Uterus (tissue), 4 donors: Measurements from ENCODE around the gene LIX1. TPM values are rescaled to one million over a fixed set of nuclear protein-coding genes. Genes with fewer than 3 reads are reported as not detected.

Experiments used
- DNase-seq, 2 donors: peaks; one replicate each; pipeline ENCODE4 v3.0.0-alpha.2; 2019 to 2020
- H3K27ac ChIP-seq, 2 donors: fragments of 200-600 bp; sonication (generic); 1 replicate in 1 of 2; 2 replicates in 1 of 2; pipeline ENCODE4 v1.5.1; 2016 to 2018
- H3K27me3 ChIP-seq, 2 donors: fragments of 200-600 bp; sonication (generic); one replicate each; pipeline ENCODE4 v1.5.1; 2018 to 2019; ENCODE audit warnings: control low read depth in 1 of 2
- H3K36me3 ChIP-seq, 2 donors: fragments of 200-600 bp; sonication (generic); one replicate each; pipeline ENCODE4 v1.5.1; 2019; ENCODE audit warnings: control low read depth in 1 of 2
- H3K4me1 ChIP-seq, 2 donors: fragments of 200-600 bp; sonication (generic); one replicate each; pipeline ENCODE4 v1.5.1; 2018 to 2019; ENCODE audit warnings: control low read depth in 1 of 2
- H3K4me3 ChIP-seq, 2 donors: fragments of 200-600 bp; sonication (generic); 1 replicate in 1 of 2; 2 replicates in 1 of 2; pipeline ENCODE4 v1.5.1; 2018 to 2019; ENCODE audit warnings: mild to moderate bottlenecking in 1 of 2
- H3K9me3 ChIP-seq, 2 donors: fragments of 200-600 bp; sonication (generic); one replicate each; pipeline ENCODE4 v1.5.1; 2019; ENCODE audit warnings: control low read depth in 1 of 2
- CTCF ChIP-seq, 4 experiments: fragments of 200-600 bp in 2 of 4; fragments of 450-650 bp in 2 of 4; sonication (generic) in 2 of 4; IDR thresholded peaks; one replicate each; pipeline ENCODE4 v1.5.1; 2016 to 2019; ENCODE audit warnings: antibody characterized with exemption in 4 of 4, mild to moderate bottlenecking in 2 of 4, moderate library complexity in 1 of 4
- POLR2A ChIP-seq, 2 donors: fragments of 450-650 bp; IDR thresholded peaks; one replicate each; pipeline ENCODE4 v1.6.1; 2016; ENCODE audit warnings: antibody characterized with exemption in 2 of 2, mild to moderate bottlenecking in 1 of 2, moderate library complexity in 1 of 2
- intact Hi-C: fragments of 100-400 bp; cut with DNase I; formaldehyde crosslinking; loops from one replicate; pipeline ENCODE4 v1.15.1; 2023; ENCODE audit warnings: low total_unique reads
- total RNA-seq, 4 donors: library from RNA; depleted of rRNA in 3 of 4; stranded (reverse); fragments of >200 nt in 3 of 4; gene quantifications; one replicate each; pipeline versions ENCODE4 v1.1.0 to v1.2.4, GENCODE V29; 2014 to 2023
- donor health status: DM: yes; HTN: yes; CAD: no.

LIX1 gene
- total RNA-seq, 4 donors from 2014 or later: 3.9 TPM; not detected in 3

GRCh38 chr5:97072696-97073095, 69.7 kb downstream of the LIX1 start:
- H3K4me1 ChIP-seq: peaks cover 0 to 3% of the 10 kb centered on the region in 2 donors
- no peak overlapping the region for H3K27ac ChIP-seq
- H3K36me3 ChIP-seq: no peaks in the 10 kb centered on the region
- no peaks in the 10 kb centered on the region for H3K9me3 ChIP-seq
- H3K4me3 ChIP-seq: no peak overlapping the region
- intact Hi-C loops: no loop called here
- DNase-seq: no peak
- H3K27me3 ChIP-seq: no peaks in the 10 kb centered on the region
- TF ChIP-seq POLR2A (IDR thresholded peaks at IDR 0.05) (no peak), CTCF (IDR thresholded peaks at IDR 0.05) (no peak)

GRCh38 chr5:97071993-97072392, 70.4 kb downstream of the LIX1 start:
- no peak overlapping the region for H3K4me3 ChIP-seq
- no peaks in the 10 kb centered on the region for H3K9me3 ChIP-seq
- no peak for TF ChIP-seq CTCF (IDR thresholded peaks at IDR 0.05)
- TF ChIP-seq POLR2A (IDR thresholded peaks at IDR 0.05): no peak
- H3K4me1 ChIP-seq: peaks cover 0 to 3% of the 10 kb centered on the region in 2 donors
- H3K36me3 ChIP-seq: no peaks in the 10 kb centered on the region
- intact Hi-C loops: no loop called here
- no peaks in the 10 kb centered on the region for H3K27me3 ChIP-seq
- DNase-seq: no peak
- H3K27ac ChIP-seq: no peak overlapping the region

- no peak overlapping the region for H3K4me3 ChIP-seq
These were observed 71.3 kb downstream of the LIX1 start for GRCh38 chr5:97071101-97071500.

GRCh38 chr5:97070234-97070633, 72.2 kb downstream of the LIX1 start:
- DNase-seq: no peak
- H3K4me3 ChIP-seq: no peak overlapping the region
- H3K36me3 ChIP-seq: no peaks in the 10 kb centered on the region
- TF ChIP-seq CTCF (IDR thresholded peaks at IDR 0.05): no peak
- TF ChIP-seq POLR2A (IDR thresholded peaks at IDR 0.05): no peak
- intact Hi-C loops: no loop called here
- peaks cover 0 to 3% of the 10 kb centered on the region in 2 donors for H3K4me1 ChIP-seq
- H3K27ac ChIP-seq: peak overlapping the region; percentile 75 to 83
- no peaks in the 10 kb centered on the region for H3K27me3 ChIP-seq
- no peaks in the 10 kb centered on the region for H3K9me3 ChIP-seq

More at GRCh38 chr5:97071101-97071500, 71.3 kb downstream of the LIX1 start:
- H3K9me3 ChIP-seq: no peaks in the 10 kb centered on the region
- intact Hi-C loops: no loop called here
- H3K27me3 ChIP-seq: no peaks in the 10 kb centered on the region
- peaks cover 0 to 3% of the 10 kb centered on the region in 2 donors for H3K4me1 ChIP-seq
- DNase-seq: peak; percentile 64 to 78
- H3K27ac ChIP-seq: peak overlapping the region; percentile 75 to 83
- no peaks in the 10 kb centered on the region for H3K36me3 ChIP-seq
- TF ChIP-seq POLR2A (IDR thresholded peaks at IDR 0.05): no peak
- TF ChIP-seq CTCF (IDR thresholded peaks at IDR 0.05): no peak

GRCh38 chr5:97067296-97067850, 75.0 kb downstream of the LIX1 start:
- peak overlapping the region; percentile 44 to 45 for H3K27ac ChIP-seq
- TF ChIP-seq POLR2A (IDR thresholded peaks at IDR 0.05) (no peak), CTCF (IDR thresholded peaks at IDR 0.05) (no peak)
- H3K27me3 ChIP-seq: no peaks in the 10 kb centered on the region
- no peak for DNase-seq
- H3K4me1 ChIP-seq: peaks cover 0 to 3% of the 10 kb centered on the region in 2 donors
- H3K4me3 ChIP-seq: no peak overlapping the region
- H3K36me3 ChIP-seq: no peaks in the 10 kb centered on the region
- no peaks in the 10 kb centered on the region for H3K9me3 ChIP-seq
- intact Hi-C loops: no loop called here
